Brain pericyte (primary cell): ENCODE measurements around the gene HOTAIR.

Experiments
- DNase-seq: peaks from one replicate; pipeline ENCODE4 v3.0.0-alpha.2; 2012; ENCODE audit warnings: low read depth, low spot score

The HOTAIR gene

GRCh38 chr12:53976172-53976822, 1.5 kb upstream of the HOTAIR start:
- no peak for DNase-seq

GRCh38 chr12:53975479-53976152, 862 bp upstream of the HOTAIR start:
- DNase-seq: no peak

GRCh38 chr12:53975064-53975471, 314 bp upstream of the HOTAIR start:
- DNase-seq: no peak

GRCh38 chr12:53973236-53974042, 1.3 kb downstream of the HOTAIR start:
- DNase-seq: no peak

GRCh38 chr12:53972722-53973235, 2.0 kb downstream of the HOTAIR start, which contains the start of gene HOXC11:
TSS of gene HOXC11 (plus strand) at chr12:53973126. CDS start at chr12:53973242, 116 bp downstream.
- no peak for DNase-seq

- no peak for DNase-seq
Observed at GRCh38 chr12:53972152-53972702, 2.5 kb downstream of the HOTAIR start.

GRCh38 chr12:53971686-53972085, 3.1 kb downstream of the HOTAIR start:
- no peak for DNase-seq

GRCh38 chr12:53971129-53971528, 3.6 kb downstream of the HOTAIR start:
- no peak for DNase-seq

- no peak for DNase-seq
Observed at GRCh38 chr12:53970451-53970850, 4.3 kb downstream of the HOTAIR start.

- DNase-seq: no peak
Observed at GRCh38 chr12:53969588-53970259, 5.0 kb downstream of the HOTAIR start.

- no peak for DNase-seq
Observed at GRCh38 chr12:53968214-53969127, 6.3 kb downstream of the HOTAIR start.

GRCh38 chr12:53967421-53967925, 7.3 kb downstream of the HOTAIR start:
- DNase-seq: no peak

- no peak for DNase-seq
Observed at GRCh38 chr12:53966385-53967133, 8.2 kb downstream of the HOTAIR start.

GRCh38 chr12:53966085-53966384, 8.7 kb downstream of the HOTAIR start:
- DNase-seq: no peak

- DNase-seq: no peak
Observed at GRCh38 chr12:53965281-53966084, 9.3 kb downstream of the HOTAIR start.

GRCh38 chr12:53964315-53964713, 10.4 kb downstream of the HOTAIR start:
- DNase-seq: no peak

GRCh38 chr12:53963434-53964314, 11.1 kb downstream of the HOTAIR start:
- DNase-seq: no peak

GRCh38 chr12:53963005-53963404, 11.7 kb downstream of the HOTAIR start:
- no peak for DNase-seq
